ENCODE measurements around the gene KCNK2.

The KCNK2 gene

DNA sequence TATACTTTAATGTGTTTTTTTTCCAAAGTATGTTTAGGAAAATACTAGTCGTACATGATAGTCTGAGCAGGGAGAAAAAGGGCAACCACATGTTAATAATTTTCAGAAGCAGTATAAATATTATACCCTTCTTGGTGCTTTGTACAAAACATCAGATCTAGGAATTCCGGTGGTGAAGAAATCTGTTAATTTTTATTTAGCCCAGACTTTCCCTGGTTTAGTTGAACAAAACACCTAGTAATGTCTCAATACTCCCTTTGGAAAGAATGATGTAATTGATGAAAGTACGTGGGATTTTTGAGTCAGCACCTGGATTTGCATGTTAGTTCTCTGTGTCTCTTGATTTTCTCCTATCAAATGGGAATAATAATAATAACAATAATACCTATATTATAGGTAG, 38.4 kb upstream of the KCNK2 start:
- TF ChIP-seq POLR2AphosphoS5 (IDR thresholded peaks at IDR 0.05; ENCODE audit: low read depth, low read length) (no peak), SIN3A (IDR thresholded peaks at IDR 0.05; ENCODE audit: borderline replicate concordance, insufficient read depth, low read length) (no peak), TAF1 (IDR thresholded peaks at IDR 0.05; ENCODE audit: borderline replicate concordance, insufficient read depth, low read length) (no peak), FOXP2 (optimal IDR thresholded peaks at IDR 0.05; ENCODE audit: borderline replicate concordance, extremely low read depth, extremely low read length, insufficient read depth) (no peak)
- TF ChIP-seq, protein P1, sequence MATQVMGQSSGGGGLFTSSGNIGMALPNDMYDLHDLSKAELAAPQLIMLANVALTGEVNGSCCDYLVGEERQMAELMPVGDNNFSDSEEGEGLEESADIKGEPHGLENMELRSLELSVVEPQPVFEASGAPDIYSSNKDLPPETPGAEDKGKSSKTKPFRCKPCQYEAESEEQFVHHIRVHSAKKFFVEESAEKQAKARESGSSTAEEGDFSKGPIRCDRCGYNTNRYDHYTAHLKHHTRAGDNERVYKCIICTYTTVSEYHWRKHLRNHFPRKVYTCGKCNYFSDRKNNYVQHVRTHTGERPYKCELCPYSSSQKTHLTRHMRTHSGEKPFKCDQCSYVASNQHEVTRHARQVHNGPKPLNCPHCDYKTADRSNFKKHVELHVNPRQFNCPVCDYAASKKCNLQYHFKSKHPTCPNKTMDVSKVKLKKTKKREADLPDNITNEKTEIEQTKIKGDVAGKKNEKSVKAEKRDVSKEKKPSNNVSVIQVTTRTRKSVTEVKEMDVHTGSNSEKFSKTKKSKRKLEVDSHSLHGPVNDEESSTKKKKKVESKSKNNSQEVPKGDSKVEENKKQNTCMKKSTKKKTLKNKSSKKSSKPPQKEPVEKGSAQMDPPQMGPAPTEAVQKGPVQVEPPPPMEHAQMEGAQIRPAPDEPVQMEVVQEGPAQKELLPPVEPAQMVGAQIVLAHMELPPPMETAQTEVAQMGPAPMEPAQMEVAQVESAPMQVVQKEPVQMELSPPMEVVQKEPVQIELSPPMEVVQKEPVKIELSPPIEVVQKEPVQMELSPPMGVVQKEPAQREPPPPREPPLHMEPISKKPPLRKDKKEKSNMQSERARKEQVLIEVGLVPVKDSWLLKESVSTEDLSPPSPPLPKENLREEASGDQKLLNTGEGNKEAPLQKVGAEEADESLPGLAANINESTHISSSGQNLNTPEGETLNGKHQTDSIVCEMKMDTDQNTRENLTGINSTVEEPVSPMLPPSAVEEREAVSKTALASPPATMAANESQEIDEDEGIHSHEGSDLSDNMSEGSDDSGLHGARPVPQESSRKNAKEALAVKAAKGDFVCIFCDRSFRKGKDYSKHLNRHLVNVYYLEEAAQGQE (IDR thresholded peaks at IDR 0.05; ENCODE audit: insufficient read depth in 1 of 2, low read depth in 2 of 2, low read length in 2 of 2), result no peak

- TF ChIP-seq POLR2AphosphoS5 (IDR thresholded peaks at IDR 0.05; ENCODE audit: low read depth, low read length) (no peak), SIN3A (IDR thresholded peaks at IDR 0.05; ENCODE audit: borderline replicate concordance, insufficient read depth, low read length) (no peak), FOXP2 (optimal IDR thresholded peaks at IDR 0.05; ENCODE audit: borderline replicate concordance, extremely low read depth, extremely low read length, insufficient read depth) (no peak), TAF1 (IDR thresholded peaks at IDR 0.05; ENCODE audit: borderline replicate concordance, insufficient read depth, low read length) (no peak)
- TF ChIP-seq, protein P1 (IDR thresholded peaks at IDR 0.05; ENCODE audit: insufficient read depth in 1 of 2, low read depth in 2 of 2, low read length in 2 of 2), result no peak
Measured at GRCh38 chr1:215045698-215046308, 36.7 kb upstream of the KCNK2 start.

- TF ChIP-seq TAF1 (IDR thresholded peaks at IDR 0.05; ENCODE audit: borderline replicate concordance, insufficient read depth, low read length) (no peak), POLR2AphosphoS5 (IDR thresholded peaks at IDR 0.05; ENCODE audit: low read depth, low read length) (no peak), FOXP2 (optimal IDR thresholded peaks at IDR 0.05; ENCODE audit: borderline replicate concordance, extremely low read depth, extremely low read length, insufficient read depth) (no peak), SIN3A (IDR thresholded peaks at IDR 0.05; ENCODE audit: borderline replicate concordance, insufficient read depth, low read length) (no peak)
- TF ChIP-seq, protein P1 (IDR thresholded peaks at IDR 0.05; ENCODE audit: insufficient read depth in 1 of 2, low read depth in 2 of 2, low read length in 2 of 2), result no peak
Measured at GRCh38 chr1:215052256-215053015, 30.1 kb upstream of the KCNK2 start.

GRCh38 chr1:215054266-215054665, 28.3 kb upstream of the KCNK2 start:
- TF ChIP-seq TAF1 (IDR thresholded peaks at IDR 0.05; ENCODE audit: borderline replicate concordance, insufficient read depth, low read length) (no peak), POLR2AphosphoS5 (IDR thresholded peaks at IDR 0.05; ENCODE audit: low read depth, low read length) (no peak), SIN3A (IDR thresholded peaks at IDR 0.05; ENCODE audit: borderline replicate concordance, insufficient read depth, low read length) (no peak), FOXP2 (optimal IDR thresholded peaks at IDR 0.05; ENCODE audit: borderline replicate concordance, extremely low read depth, extremely low read length, insufficient read depth) (no peak)
- TF ChIP-seq, protein P1 (IDR thresholded peaks at IDR 0.05; ENCODE audit: insufficient read depth in 1 of 2, low read depth in 2 of 2, low read length in 2 of 2), result no peak
